Testis (tissue), 3 donors: Measurements from ENCODE around the gene RPL10. TPM values are rescaled to one million over a fixed set of nuclear protein-coding genes. Genes with fewer than 3 reads are reported as not detected.
A peak's percentile ranks its signal among the peaks of the same experiment; 100 is the strongest.

ENCODE experiments used
- DNase-seq: peaks from one replicate; pipeline ENCODE4 v3.0.0-alpha.2; 2019
- H3K27ac ChIP-seq, 2 donors: fragments of 200-600 bp; sonication (generic); one replicate each; pipeline ENCODE4 v1.5.1; 2019
- H3K27me3 ChIP-seq: fragments of 200-600 bp; sonication (generic); one replicate; pipeline ENCODE4 v1.5.1; 2019
- H3K36me3 ChIP-seq: fragments of 200-600 bp; sonication (generic); one replicate; pipeline ENCODE4 v1.5.1; 2017; ENCODE audit warnings: low read depth; ENCODE audit errors: missing control alignments
- H3K4me1 ChIP-seq: fragments of 200-600 bp; sonication (generic); one replicate; pipeline ENCODE4 v1.5.1; 2019
- H3K4me3 ChIP-seq, 2 donors: fragments of 200-600 bp; sonication (generic); one replicate each; pipeline ENCODE4 v1.5.1; 2017 to 2019
- H3K9me3 ChIP-seq: fragments of 200-600 bp; sonication (generic); one replicate; pipeline ENCODE4 v1.5.1; 2017
- POLR2A ChIP-seq: fragments of 450-650 bp; IDR thresholded peaks from one replicate; pipeline ENCODE4 v1.6.1; 2017; ENCODE audit warnings: antibody characterized with exemption, mild to moderate bottlenecking, moderate library complexity
- WGBS, 2 donors: methylation state at CpG; one replicate each; pipeline ENCODE4 v1.1.5; 2018; 5-methylcytosine and 5-hydroxymethylcytosine counted together
- intact Hi-C: fragments of 100-400 bp; cut with DNase I; formaldehyde crosslinking; loops from one replicate; pipeline ENCODE4 v1.15.1; 2023; ENCODE audit warnings: low total_unique reads
- polyA plus RNA-seq: library from polyadenylated mRNA; stranded (reverse); fragments of 350-450 nt; fragmentation: Illumina TruSeq; extraction: RNeasy Lipid Tissue Mini Kit (QIAGEN cat#74804); gene quantifications from one replicate; pipeline ENCODE4 v1.2.3, GENCODE V29; 2014; ENCODE audit warnings: low read depth, low replicate concordance; ENCODE audit not compliant: insufficient read depth
- total RNA-seq, 2 donors: library from RNA; depleted of rRNA; stranded (reverse); fragments of >200 nt; gene quantifications; one replicate each; pipeline ENCODE4 v1.2.3, GENCODE V29; 2016
- TF ChIP-seq, protein P1 (sequence below), 3 experiments: fragments of 450-650 bp in 2 of 3; fragments of 200-600 bp in 1 of 3; sonication (generic) in 1 of 3; IDR thresholded peaks; one replicate each; pipeline ENCODE4 v1.5.1; 2016 to 2019; ENCODE audit warnings: antibody characterized with exemption in 3 of 3, mild to moderate bottlenecking in 2 of 3, moderate library complexity in 1 of 3

RPL10 gene
- total and polyA plus RNA-seq, 3 donors from 2014 or later, result 925 to 1,913 (median 1,423) TPM

DNA sequence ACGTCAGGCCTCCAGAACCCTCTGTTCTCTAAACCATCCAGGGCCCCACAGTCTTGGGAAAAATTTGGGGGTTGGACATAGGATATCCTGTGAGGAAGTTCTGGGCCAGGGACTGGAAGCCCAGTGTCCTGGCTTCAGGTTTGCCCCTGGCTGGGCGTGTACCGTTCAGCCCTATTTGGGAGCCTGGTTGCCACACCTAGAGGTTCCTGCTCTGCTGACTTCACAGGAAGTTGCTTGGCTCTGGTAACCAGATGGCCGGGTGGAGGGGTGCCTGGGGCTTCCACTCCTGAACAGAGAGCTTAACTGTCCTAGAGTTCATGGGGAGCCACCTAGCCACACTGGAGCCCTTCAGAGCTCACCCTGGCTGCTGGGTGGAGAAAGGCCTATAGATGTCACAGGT lies 14.3 kb downstream of the RPL10 start:
- TF ChIP-seq, protein P1, sequence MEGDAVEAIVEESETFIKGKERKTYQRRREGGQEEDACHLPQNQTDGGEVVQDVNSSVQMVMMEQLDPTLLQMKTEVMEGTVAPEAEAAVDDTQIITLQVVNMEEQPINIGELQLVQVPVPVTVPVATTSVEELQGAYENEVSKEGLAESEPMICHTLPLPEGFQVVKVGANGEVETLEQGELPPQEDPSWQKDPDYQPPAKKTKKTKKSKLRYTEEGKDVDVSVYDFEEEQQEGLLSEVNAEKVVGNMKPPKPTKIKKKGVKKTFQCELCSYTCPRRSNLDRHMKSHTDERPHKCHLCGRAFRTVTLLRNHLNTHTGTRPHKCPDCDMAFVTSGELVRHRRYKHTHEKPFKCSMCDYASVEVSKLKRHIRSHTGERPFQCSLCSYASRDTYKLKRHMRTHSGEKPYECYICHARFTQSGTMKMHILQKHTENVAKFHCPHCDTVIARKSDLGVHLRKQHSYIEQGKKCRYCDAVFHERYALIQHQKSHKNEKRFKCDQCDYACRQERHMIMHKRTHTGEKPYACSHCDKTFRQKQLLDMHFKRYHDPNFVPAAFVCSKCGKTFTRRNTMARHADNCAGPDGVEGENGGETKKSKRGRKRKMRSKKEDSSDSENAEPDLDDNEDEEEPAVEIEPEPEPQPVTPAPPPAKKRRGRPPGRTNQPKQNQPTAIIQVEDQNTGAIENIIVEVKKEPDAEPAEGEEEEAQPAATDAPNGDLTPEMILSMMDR (IDR thresholded peaks at IDR 0.05), result no peak
- TF ChIP-seq POLR2A, result no peak
- H3K9me3 ChIP-seq, result no peaks in the 10 kb centered on the region
- intact Hi-C loops, result no loop called here
- WGBS, 2 donors, result 34% methylated on average over 3 of the region's 4 CpGs; no CpG with 5 or more reads in 1 of the 2 donors
- H3K27me3 ChIP-seq, result no peaks in the 10 kb centered on the region
- H3K4me3 ChIP-seq, result peak overlapping the region in 1 of 2 donors; percentile 79
- no peaks in the 10 kb centered on the region for H3K36me3 ChIP-seq
- no peak for DNase-seq
- H3K27ac ChIP-seq, result peak overlapping the region in 1 of 2 donors; percentile 92
- no peaks in the 10 kb centered on the region for H3K4me1 ChIP-seq

DNA sequence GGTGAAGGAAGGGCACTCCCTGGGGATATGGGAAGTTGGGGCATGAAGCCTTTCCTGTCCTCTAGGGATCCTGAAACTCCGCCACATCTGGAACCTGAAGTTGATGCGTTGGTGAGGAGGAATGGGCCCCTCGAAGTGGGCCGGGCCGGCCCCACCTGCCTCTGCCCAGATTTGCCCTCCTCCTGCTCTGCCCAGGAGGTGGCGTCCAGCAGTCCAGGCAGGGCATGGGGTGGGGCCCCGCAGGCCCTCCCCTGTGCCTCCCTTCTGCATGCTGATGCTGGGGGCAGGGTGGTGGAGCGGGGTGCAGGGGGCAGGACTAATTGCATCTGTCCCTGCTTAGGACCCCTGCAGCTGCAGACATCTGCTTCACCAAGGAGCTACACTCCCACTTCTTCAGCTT lies 15.0 kb downstream of the RPL10 start:
- Histone ChIP-seq H3K4me1 (no peaks in the 10 kb centered on the region), H3K9me3 (no peaks in the 10 kb centered on the region), H3K36me3 (no peaks in the 10 kb centered on the region), H3K4me3 (no peak overlapping the region), H3K27ac (no peak overlapping the region), H3K27me3 (no peaks in the 10 kb centered on the region)
- TF ChIP-seq, protein P1 (IDR thresholded peaks at IDR 0.05), result no peak
- no peak for TF ChIP-seq POLR2A
- intact Hi-C loops, result no loop called here
- WGBS, 2 donors, result 70 to 80% methylated on average over 1 to 2 of the region's 8 CpGs
- DNase-seq, result no peak

DNA sequence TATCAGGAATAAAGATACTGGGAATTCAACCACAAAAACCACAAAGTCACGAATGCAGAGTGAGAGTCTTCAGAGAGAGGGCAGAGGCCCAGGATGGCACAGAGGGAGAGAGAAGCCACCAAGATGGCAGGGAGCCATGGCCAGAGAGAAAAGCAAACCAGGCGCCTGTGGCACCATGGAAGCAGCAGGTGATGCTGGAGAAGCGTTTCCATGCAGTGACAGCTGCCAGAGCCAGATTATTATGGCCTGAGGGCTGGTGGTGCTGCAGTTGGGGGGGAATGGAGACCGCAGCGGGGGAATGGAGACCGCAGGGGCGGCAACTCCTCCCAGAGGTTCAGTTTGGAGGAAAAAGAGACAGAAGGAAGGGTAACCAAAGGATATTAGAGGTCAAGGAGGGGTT lies 19.0 kb downstream of the RPL10 start:
- Histone ChIP-seq H3K36me3 (no peaks in the 10 kb centered on the region), H3K9me3 (no peaks in the 10 kb centered on the region), H3K27ac (no peak overlapping the region), H3K4me3 (no peak overlapping the region), H3K4me1 (no peaks in the 10 kb centered on the region), H3K27me3 (no peaks in the 10 kb centered on the region)
- TF ChIP-seq, protein P1 (IDR thresholded peaks at IDR 0.05), result no peak
- TF ChIP-seq POLR2A, result no peak
- intact Hi-C loops, result no loop called here
- 85 to 98% methylated on average over 5 to 7 of the region's 7 CpGs for WGBS, 2 donors
- DNase-seq, result no peak

DNA sequence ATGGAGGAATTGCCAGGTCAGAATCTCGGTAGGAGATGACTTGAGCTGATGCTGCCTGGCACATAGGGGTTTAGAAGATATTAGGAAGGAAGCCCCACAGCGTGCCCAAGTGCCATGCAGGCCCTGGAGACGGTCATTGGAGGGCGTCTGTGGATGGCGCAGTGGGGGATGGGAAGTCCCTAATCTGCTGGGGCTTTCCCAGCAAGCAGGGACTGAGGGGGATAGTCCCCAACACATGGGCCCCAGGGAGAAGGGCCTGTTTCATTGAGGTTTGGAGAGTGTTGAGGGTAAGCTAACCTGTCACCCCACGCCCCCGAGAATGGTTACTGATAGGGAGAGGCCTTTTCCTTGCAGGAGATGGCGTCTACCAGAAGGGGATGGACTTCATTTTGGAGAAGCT lies 21.0 kb downstream of the RPL10 start:
- H3K4me3 ChIP-seq, result no peak overlapping the region
- TF ChIP-seq, protein P1 (IDR thresholded peaks at IDR 0.05), result no peak
- no peak for TF ChIP-seq POLR2A
- no peaks in the 10 kb centered on the region for H3K4me1 ChIP-seq
- H3K36me3 ChIP-seq, result no peaks in the 10 kb centered on the region
- H3K27ac ChIP-seq, result no peak overlapping the region
- no peaks in the 10 kb centered on the region for H3K27me3 ChIP-seq
- WGBS, 2 donors, result 85 to 89% methylated on average over 3 to 8 of the region's 8 CpGs
- intact Hi-C loops, result no loop called here
- DNase-seq, result no peak
- no peaks in the 10 kb centered on the region for H3K9me3 ChIP-seq

DNA sequence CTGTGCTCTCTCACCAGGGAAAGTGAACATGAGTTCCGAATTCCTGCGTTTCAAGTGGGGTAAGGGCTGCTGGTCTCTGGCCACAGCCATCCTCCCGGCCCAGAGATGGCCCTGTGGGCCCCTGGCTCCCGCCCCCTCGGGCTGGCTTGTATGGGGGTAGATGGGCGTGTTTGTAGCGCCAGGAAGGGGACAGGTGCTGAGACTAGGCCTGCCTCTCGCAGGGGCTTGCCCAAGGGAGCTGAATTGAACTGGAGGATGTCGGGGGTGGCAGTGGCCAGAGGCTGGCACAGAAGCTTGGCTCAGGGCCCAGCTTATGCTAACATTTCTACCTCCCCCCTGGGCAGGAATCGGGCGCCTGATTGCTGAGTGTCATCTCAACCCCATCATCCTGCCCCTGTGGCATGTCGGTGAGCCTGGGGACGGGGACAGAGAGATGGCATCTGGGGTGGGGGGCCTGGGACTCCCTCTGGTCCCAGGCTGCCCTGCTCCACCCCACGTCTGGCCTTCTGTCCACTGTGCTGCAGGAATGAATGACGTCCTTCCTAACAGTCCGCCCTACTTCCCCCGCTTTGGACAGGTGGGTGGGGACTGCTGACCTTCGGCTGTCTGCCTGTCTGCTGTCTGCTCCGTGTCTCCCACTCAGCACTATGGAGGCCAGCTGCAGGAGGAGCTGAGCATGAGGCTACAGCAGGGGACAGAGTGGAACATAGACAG lies 21.7 kb downstream of the RPL10 start:
- no peaks in the 10 kb centered on the region for H3K27me3 ChIP-seq
- H3K27ac ChIP-seq, result no peak overlapping the region
- intact Hi-C loops, result no loop called here
- no peaks in the 10 kb centered on the region for H3K36me3 ChIP-seq
- no peaks in the 10 kb centered on the region for H3K4me1 ChIP-seq
- no peaks in the 10 kb centered on the region for H3K9me3 ChIP-seq
- no peak for TF ChIP-seq POLR2A
- WGBS, 2 donors, result 58% methylated on average over 10 of the region's 19 CpGs; no CpG with 5 or more reads in 1 of the 2 donors
- no peak overlapping the region for H3K4me3 ChIP-seq
- peak; percentile 82 for DNase-seq
